Peyer's patch (tissue), 4 donors: ENCODE measurements around the gene RDH13.

Source experiments
- POLR2A ChIP-seq, 2 donors: fragments of 450-650 bp; IDR thresholded peaks; one replicate each; pipeline ENCODE4 v1.5.1; 2017; ENCODE audit warnings: antibody characterized with exemption in 2 of 2, mild to moderate bottlenecking in 2 of 2, moderate library complexity in 2 of 2
- TF ChIP-seq, protein P1 (sequence below), 6 experiments: fragments of 450-650 bp in 4 of 6; fragments of 200-600 bp in 2 of 6; sonication (generic) in 1 of 6; IDR thresholded peaks; one replicate each; pipeline ENCODE4 v1.5.1; 2017 to 2019; ENCODE audit warnings: antibody characterized with exemption in 6 of 6, mild to moderate bottlenecking in 3 of 6, moderate library complexity in 1 of 6

DNA sequence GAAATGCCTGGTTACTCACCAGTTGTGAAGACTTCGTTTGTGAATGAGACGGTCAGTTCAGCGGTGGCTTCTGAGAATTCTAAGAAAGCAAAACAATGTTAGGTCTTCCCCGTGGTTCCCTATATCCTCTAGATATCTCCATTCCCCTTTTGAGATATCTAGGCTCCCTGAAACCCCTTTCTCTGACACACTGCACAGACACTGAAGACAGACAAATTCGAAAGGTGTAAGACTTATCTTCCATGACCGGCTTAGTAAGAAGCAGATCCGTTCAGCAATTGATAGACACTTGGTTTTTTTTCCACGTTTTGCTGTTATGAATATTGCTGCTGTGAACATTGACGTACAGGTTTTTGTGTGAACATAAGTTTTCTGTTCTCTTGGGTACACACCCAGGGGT is 44.3 kb downstream of the RDH13 start:
- TF ChIP-seq, protein P1, sequence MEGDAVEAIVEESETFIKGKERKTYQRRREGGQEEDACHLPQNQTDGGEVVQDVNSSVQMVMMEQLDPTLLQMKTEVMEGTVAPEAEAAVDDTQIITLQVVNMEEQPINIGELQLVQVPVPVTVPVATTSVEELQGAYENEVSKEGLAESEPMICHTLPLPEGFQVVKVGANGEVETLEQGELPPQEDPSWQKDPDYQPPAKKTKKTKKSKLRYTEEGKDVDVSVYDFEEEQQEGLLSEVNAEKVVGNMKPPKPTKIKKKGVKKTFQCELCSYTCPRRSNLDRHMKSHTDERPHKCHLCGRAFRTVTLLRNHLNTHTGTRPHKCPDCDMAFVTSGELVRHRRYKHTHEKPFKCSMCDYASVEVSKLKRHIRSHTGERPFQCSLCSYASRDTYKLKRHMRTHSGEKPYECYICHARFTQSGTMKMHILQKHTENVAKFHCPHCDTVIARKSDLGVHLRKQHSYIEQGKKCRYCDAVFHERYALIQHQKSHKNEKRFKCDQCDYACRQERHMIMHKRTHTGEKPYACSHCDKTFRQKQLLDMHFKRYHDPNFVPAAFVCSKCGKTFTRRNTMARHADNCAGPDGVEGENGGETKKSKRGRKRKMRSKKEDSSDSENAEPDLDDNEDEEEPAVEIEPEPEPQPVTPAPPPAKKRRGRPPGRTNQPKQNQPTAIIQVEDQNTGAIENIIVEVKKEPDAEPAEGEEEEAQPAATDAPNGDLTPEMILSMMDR (IDR thresholded peaks at IDR 0.05), result no peak
- no peak for TF ChIP-seq POLR2A (IDR thresholded peaks at IDR 0.05)
